ENCODE data around the gene MEX3B. TPM values are rescaled to one million over a fixed set of nuclear protein-coding genes. Genes with fewer than 3 reads are reported as not detected.

Gene MEX3B
- total RNA-seq, 1 experiment from 2014 or later, result 8.5 TPM

GRCh38 chr15:82056958-82057823 is 11.4 kb upstream of the MEX3B start:
- no peaks in the 10 kb centered on the region for H3K9me3 ChIP-seq (ENCODE audit: control insufficient read depth, insufficient read depth, low read depth, low read length)
- H3K36me3 ChIP-seq (ENCODE audit: control insufficient read depth, insufficient read depth, low read length), result no peaks in the 10 kb centered on the region
- no TSS peak for BruUV-seq (replicated peaks)
- intact Hi-C loops (cut with micrococcal nuclease; ENCODE audit: unreplicated experiment), result no loop called here
- in situ Hi-C loops (cut with HindIII; ENCODE audit: low pct_unique_long_range_greater_than_20kb, low sequenced_read_pairs), result no loop called here
- H3K27me3 ChIP-seq (ENCODE audit: control insufficient read depth, insufficient read depth, low read length), result peaks cover 25% of the 10 kb centered on the region
- DNase-seq (ENCODE audit: low read depth, low spot score), result no peak
- ChIA-PET CTCF (no interaction called here), POLR2A (interaction anchor here (0.7 kb wide), 2 partner anchors 16 to 119 kb away, joined by 4 to 8 read pairs; no protein-coding TSS in a partner anchor)
- H3K27ac ChIP-seq (ENCODE audit: low read length), result no peak overlapping the region
- ATAC-seq, result no peak
- H3K4me1 ChIP-seq (ENCODE audit: control insufficient read depth, insufficient read depth, low read length), result no peaks in the 10 kb centered on the region
- no peak overlapping the region for H3K4me3 ChIP-seq (ENCODE audit: low read depth in 2 of 2, low read length in 2 of 2)
- TF ChIP-seq POLR2AphosphoS5 (IDR thresholded peaks at IDR 0.05; ENCODE audit: low read depth, low read length) (no peak), SIN3A (IDR thresholded peaks at IDR 0.05; ENCODE audit: borderline replicate concordance, insufficient read depth, low read depth, low read length) (no peak), TCF7L2 (IDR thresholded peaks at IDR 0.05; ENCODE audit: low read depth, low read length) (no peak), CTCF (IDR thresholded peaks at IDR 0.05) (no peak)
- TF ChIP-seq, protein P1, sequence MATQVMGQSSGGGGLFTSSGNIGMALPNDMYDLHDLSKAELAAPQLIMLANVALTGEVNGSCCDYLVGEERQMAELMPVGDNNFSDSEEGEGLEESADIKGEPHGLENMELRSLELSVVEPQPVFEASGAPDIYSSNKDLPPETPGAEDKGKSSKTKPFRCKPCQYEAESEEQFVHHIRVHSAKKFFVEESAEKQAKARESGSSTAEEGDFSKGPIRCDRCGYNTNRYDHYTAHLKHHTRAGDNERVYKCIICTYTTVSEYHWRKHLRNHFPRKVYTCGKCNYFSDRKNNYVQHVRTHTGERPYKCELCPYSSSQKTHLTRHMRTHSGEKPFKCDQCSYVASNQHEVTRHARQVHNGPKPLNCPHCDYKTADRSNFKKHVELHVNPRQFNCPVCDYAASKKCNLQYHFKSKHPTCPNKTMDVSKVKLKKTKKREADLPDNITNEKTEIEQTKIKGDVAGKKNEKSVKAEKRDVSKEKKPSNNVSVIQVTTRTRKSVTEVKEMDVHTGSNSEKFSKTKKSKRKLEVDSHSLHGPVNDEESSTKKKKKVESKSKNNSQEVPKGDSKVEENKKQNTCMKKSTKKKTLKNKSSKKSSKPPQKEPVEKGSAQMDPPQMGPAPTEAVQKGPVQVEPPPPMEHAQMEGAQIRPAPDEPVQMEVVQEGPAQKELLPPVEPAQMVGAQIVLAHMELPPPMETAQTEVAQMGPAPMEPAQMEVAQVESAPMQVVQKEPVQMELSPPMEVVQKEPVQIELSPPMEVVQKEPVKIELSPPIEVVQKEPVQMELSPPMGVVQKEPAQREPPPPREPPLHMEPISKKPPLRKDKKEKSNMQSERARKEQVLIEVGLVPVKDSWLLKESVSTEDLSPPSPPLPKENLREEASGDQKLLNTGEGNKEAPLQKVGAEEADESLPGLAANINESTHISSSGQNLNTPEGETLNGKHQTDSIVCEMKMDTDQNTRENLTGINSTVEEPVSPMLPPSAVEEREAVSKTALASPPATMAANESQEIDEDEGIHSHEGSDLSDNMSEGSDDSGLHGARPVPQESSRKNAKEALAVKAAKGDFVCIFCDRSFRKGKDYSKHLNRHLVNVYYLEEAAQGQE (IDR thresholded peaks at IDR 0.05; ENCODE audit: insufficient read depth in 1 of 2, low read depth in 2 of 2, low read length in 1 of 2), result no peak

DNA sequence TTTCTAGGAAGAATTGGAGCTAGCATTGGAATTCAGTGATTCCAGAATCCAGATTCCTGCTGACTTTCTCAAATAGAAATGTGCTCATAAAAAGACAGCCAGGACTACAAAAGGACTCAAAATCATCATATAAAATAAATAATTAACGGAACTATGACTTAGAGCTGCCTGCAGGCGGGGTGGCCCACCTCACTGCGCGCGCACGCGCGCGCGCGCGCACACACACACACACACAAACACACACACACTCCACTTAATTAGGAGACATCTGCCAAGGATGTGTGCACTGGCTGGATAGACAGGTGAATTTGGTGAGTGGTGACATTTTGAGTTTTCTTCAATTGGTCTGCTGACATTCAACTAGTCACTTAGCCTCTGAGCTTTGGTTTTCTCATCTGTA is 6.9 kb upstream of the MEX3B start:
- Histone ChIP-seq H3K9me3 (ENCODE audit: control insufficient read depth, insufficient read depth, low read depth, low read length) (no peaks in the 10 kb centered on the region), H3K36me3 (ENCODE audit: control insufficient read depth, insufficient read depth, low read length) (no peaks in the 10 kb centered on the region), H3K4me1 (ENCODE audit: control insufficient read depth, insufficient read depth, low read length) (peaks cover 1% of the 10 kb centered on the region; the same call in 1 of the 2 replicates), H3K4me3 (ENCODE audit: low read depth in 2 of 2, low read length in 2 of 2) (no peak overlapping the region), H3K27ac (ENCODE audit: low read length) (no peak overlapping the region), H3K27me3 (ENCODE audit: control insufficient read depth, insufficient read depth, low read length) (peaks cover 27% of the 10 kb centered on the region)
- no peak for ATAC-seq
- no TSS peak for BruUV-seq (replicated peaks)
- POLR2A ChIA-PET, result no interaction called here
- no peak for DNase-seq (ENCODE audit: low read depth, low spot score)
- CTCF ChIA-PET, result interaction anchor here (0.7 kb wide), 1 partner anchor 440 kb away, joined by 7 read pairs; no protein-coding TSS in a partner anchor
- intact Hi-C loops (cut with micrococcal nuclease; ENCODE audit: unreplicated experiment) (no loop called here), in situ Hi-C loops (cut with HindIII; ENCODE audit: low pct_unique_long_range_greater_than_20kb, low sequenced_read_pairs) (no loop called here)
- TF ChIP-seq, protein P1 (IDR thresholded peaks at IDR 0.05; ENCODE audit: insufficient read depth in 1 of 2, low read depth in 2 of 2, low read length in 1 of 2), result no peak
- no peak for TF ChIP-seq CTCF (IDR thresholded peaks at IDR 0.05)
- no peak for TF ChIP-seq TCF7L2 (IDR thresholded peaks at IDR 0.05; ENCODE audit: low read depth, low read length)
- TF ChIP-seq POLR2AphosphoS5 (IDR thresholded peaks at IDR 0.05; ENCODE audit: low read depth, low read length), result no peak
- TF ChIP-seq SIN3A (IDR thresholded peaks at IDR 0.05; ENCODE audit: borderline replicate concordance, insufficient read depth, low read depth, low read length), result no peak

All from Panc1 (cell line).